Breast epithelium (tissue), 3 donors: ENCODE data around the gene RALGAPA1.

Experiments used
- CTCF ChIP-seq, 3 donors: fragments of 450-650 bp; IDR thresholded peaks; one replicate each; pipeline ENCODE4 v1.5.1; 2016 to 2017; ENCODE audit warnings: antibody characterized with exemption in 3 of 3, mild to moderate bottlenecking in 3 of 3, moderate library complexity in 3 of 3
- POLR2A ChIP-seq: fragments of 450-650 bp; IDR thresholded peaks from one replicate; pipeline ENCODE4 v1.6.1; 2016; ENCODE audit warnings: antibody characterized with exemption, mild to moderate bottlenecking, moderate library complexity
- POLR2AphosphoS5 ChIP-seq, 3 donors: sonication (generic); formaldehyde crosslinking; IDR thresholded peaks; one replicate each; pipeline ENCODE4 v1.6.1; 2017; ENCODE audit warnings: antibody characterized with exemption in 3 of 3

DNA sequence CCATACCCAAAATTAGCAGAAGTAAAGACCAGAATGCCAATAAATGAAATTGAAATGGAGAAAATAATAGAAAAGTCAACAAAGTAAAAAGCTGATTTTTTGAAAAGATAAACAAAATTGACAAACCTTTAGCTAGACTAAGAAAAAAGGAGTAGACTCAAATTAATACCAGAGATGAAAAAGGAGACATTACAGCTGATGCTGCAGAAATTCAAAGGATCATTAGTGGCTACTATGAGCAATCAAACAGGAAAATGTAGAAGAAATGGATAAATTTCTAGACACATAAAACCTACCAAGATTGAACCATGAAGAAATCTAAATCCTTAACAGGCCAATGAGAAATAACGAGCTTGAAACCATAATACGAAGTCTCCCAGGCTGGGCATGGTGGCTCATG lies 309.9 kb downstream of the RALGAPA1 start:
- no peak for TF ChIP-seq POLR2A
- TF ChIP-seq CTCF (IDR thresholded peaks at IDR 0.05), result no peak
- no peak for TF ChIP-seq POLR2AphosphoS5 (IDR thresholded peaks at IDR 0.05)
